ENCODE results near the gene PDIA4. TPM values are rescaled to one million over a fixed set of nuclear protein-coding genes. Genes with fewer than 3 reads are reported as not detected.

The PDIA4 gene
- total and polyA plus RNA-seq, 2 donors (not counting 1 experiment from before 2014, with no cell fraction given), result 210 to 266 TPM

DNA sequence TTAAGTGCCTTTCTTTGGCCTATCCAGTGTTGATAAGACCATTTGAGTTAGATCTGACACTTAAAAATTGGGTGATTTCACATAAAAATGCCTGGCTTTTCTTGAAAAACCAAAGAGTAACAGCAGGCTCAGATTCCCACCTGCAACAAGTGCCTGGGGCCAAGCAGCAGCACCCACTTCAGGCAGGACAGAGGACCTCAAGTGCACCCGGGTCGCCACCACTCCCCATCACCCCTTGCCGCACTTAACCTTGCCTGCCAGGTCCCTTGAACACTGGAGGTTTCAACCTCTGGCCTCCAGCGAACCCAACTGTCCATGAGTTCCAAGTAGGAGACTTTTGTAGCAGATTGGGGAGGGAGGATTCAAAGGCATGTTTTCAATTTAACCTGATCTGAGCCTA, 30.8 kb downstream of the PDIA4 start:
- Histone ChIP-seq H3K36me3 (ENCODE audit: control insufficient read depth, insufficient read depth, low read length) (peaks cover 1% of the 10 kb centered on the region), H3K9ac (ENCODE audit: insufficient read depth, low read length) (no peak overlapping the region), H3K4me2 (ENCODE audit: extremely low read depth, insufficient read depth, low read length) (no peak overlapping the region), H3K4me1 (ENCODE audit: control insufficient read depth, extremely low read depth, insufficient read depth, low read length) (no peaks in the 10 kb centered on the region), H3K27ac (ENCODE audit: insufficient read depth, low read length) (no peak overlapping the region), H2AFZ (ENCODE audit: low read length) (no peak overlapping the region), H4K20me1 (ENCODE audit: control insufficient read depth, extremely low read depth, insufficient read depth, low read length) (no peaks in the 10 kb centered on the region), H3K4me3 (replicated peaks in 1 of 4; ENCODE audit: control extremely low read depth in 1 of 4, insufficient read depth in 1 of 4, low read depth in 3 of 4, low read length in 4 of 4) (no peak overlapping the region), H3K79me2 (ENCODE audit: control insufficient read depth, insufficient read depth, low read length) (no peaks in the 10 kb centered on the region), H3K27me3 (ENCODE audit: control insufficient read depth, insufficient read depth, low read length) (no peaks in the 10 kb centered on the region), H3K9me3 (ENCODE audit: control insufficient read depth, insufficient read depth, low read depth, low read length) (no peaks in the 10 kb centered on the region)
- no peak for DNase-seq (ENCODE audit: low read depth in 2 of 2)
- TF ChIP-seq EZH2 (IDR thresholded peaks at IDR 0.05; ENCODE audit: low read length, missing control alignments), result no peak
- TF ChIP-seq CTCF (conservative IDR thresholded peaks at IDR 0.05 in 1 of 2, IDR thresholded peaks at IDR 0.05 in 1 of 2; ENCODE audit: low read depth in 1 of 2, low read length in 2 of 2), result no peak

DNA sequence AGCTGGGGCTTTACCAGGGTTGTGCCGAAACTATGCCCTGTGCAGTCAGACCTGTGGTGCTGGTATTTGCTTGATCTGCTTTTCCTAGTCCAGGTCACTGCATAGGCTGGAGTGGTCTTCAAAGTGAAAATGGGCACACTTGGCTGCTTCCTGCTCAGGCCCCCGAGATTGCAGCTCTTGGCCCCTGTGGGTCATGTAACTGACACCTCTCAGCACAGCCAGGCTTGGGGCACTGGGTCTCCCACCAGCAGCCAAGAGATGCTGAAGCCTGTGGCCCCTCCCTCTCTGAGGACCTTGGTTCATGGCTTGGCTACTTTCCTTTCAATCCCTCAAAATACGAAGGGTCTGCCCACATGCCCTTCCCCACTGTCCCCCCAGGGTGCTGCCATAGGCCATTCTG, 33.7 kb downstream of the PDIA4 start:
- DNase-seq (ENCODE audit: low read depth in 2 of 2), result no peak

GRCh38 chr7:148993193-148993592, 35.1 kb downstream of the PDIA4 start:
- no peak for TF ChIP-seq CTCF (conservative IDR thresholded peaks at IDR 0.05 in 1 of 2, IDR thresholded peaks at IDR 0.05 in 1 of 2; ENCODE audit: low read depth in 1 of 2, low read length in 2 of 2)
- no peak for TF ChIP-seq EZH2 (IDR thresholded peaks at IDR 0.05; ENCODE audit: low read length, missing control alignments)
- DNase-seq (ENCODE audit: low read depth in 2 of 2), result no peak
- no peak overlapping the region for H3K27ac ChIP-seq (ENCODE audit: insufficient read depth, low read length)
- no peaks in the 10 kb centered on the region for H3K27me3 ChIP-seq (ENCODE audit: control insufficient read depth, insufficient read depth, low read length)
- H2AFZ ChIP-seq (ENCODE audit: low read length), result no peak overlapping the region
- H3K79me2 ChIP-seq (ENCODE audit: control insufficient read depth, insufficient read depth, low read length), result no peaks in the 10 kb centered on the region
- no peak overlapping the region for H3K4me2 ChIP-seq (ENCODE audit: extremely low read depth, insufficient read depth, low read length)
- no peaks in the 10 kb centered on the region for H3K9me3 ChIP-seq (ENCODE audit: control insufficient read depth, insufficient read depth, low read depth, low read length)
- peaks cover under 1% of the 10 kb centered on the region for H3K4me1 ChIP-seq (ENCODE audit: control insufficient read depth, extremely low read depth, insufficient read depth, low read length)
- no peak overlapping the region for H3K9ac ChIP-seq (ENCODE audit: insufficient read depth, low read length)
- no peaks in the 10 kb centered on the region for H3K36me3 ChIP-seq (ENCODE audit: control insufficient read depth, insufficient read depth, low read length)
- no peak overlapping the region for H3K4me3 ChIP-seq (replicated peaks in 1 of 4; ENCODE audit: control extremely low read depth in 1 of 4, insufficient read depth in 1 of 4, low read depth in 3 of 4, low read length in 4 of 4)
- H4K20me1 ChIP-seq (ENCODE audit: control insufficient read depth, extremely low read depth, insufficient read depth, low read length), result no peaks in the 10 kb centered on the region

More for the DNA sequence above, 33.7 kb downstream of the PDIA4 start:
- Histone ChIP-seq H3K9me3 (ENCODE audit: control insufficient read depth, insufficient read depth, low read depth, low read length) (no peaks in the 10 kb centered on the region), H3K79me2 (ENCODE audit: control insufficient read depth, insufficient read depth, low read length) (no peaks in the 10 kb centered on the region), H2AFZ (ENCODE audit: low read length) (no peak overlapping the region), H3K4me2 (ENCODE audit: extremely low read depth, insufficient read depth, low read length) (no peak overlapping the region), H3K4me3 (replicated peaks in 1 of 4; ENCODE audit: control extremely low read depth in 1 of 4, insufficient read depth in 1 of 4, low read depth in 3 of 4, low read length in 4 of 4) (no peak overlapping the region), H3K27ac (ENCODE audit: insufficient read depth, low read length) (no peak overlapping the region), H3K4me1 (ENCODE audit: control insufficient read depth, extremely low read depth, insufficient read depth, low read length) (no peaks in the 10 kb centered on the region), H3K27me3 (ENCODE audit: control insufficient read depth, insufficient read depth, low read length) (no peaks in the 10 kb centered on the region), H3K36me3 (ENCODE audit: control insufficient read depth, insufficient read depth, low read length) (no peaks in the 10 kb centered on the region), H4K20me1 (ENCODE audit: control insufficient read depth, extremely low read depth, insufficient read depth, low read length) (no peaks in the 10 kb centered on the region), H3K9ac (ENCODE audit: insufficient read depth, low read length) (no peak overlapping the region)
- TF ChIP-seq CTCF (conservative IDR thresholded peaks at IDR 0.05 in 1 of 2, IDR thresholded peaks at IDR 0.05 in 1 of 2; ENCODE audit: low read depth in 1 of 2, low read length in 2 of 2), result no peak
- no peak for TF ChIP-seq EZH2 (IDR thresholded peaks at IDR 0.05; ENCODE audit: low read length, missing control alignments)

Measured in fibroblast of lung (primary cell).